HL-60 (cell line): Measurements from ENCODE around the gene ADCY5.

Experiments used
- CTCF ChIP-seq: IDR thresholded peaks from one replicate; pipeline ENCODE4 v1.5.1; 2011; ENCODE audit warnings: low read length, control low read depth, inconsistent platforms; ENCODE audit not compliant: insufficient read depth
- GABPA ChIP-seq: IDR thresholded peaks from 2 replicates; pipeline ENCODE4 v1.6.1; 2012; ENCODE audit warnings: low read depth
- POLR2AphosphoS5 ChIP-seq: IDR thresholded peaks from 2 replicates; pipeline ENCODE4 v1.6.1; 2012; ENCODE audit warnings: low read depth
- REST ChIP-seq: IDR thresholded peaks from 2 replicates; pipeline ENCODE4 v1.6.1; 2012; ENCODE audit warnings: low read depth; ENCODE audit not compliant: insufficient replicate concordance
- SPI1 ChIP-seq: IDR thresholded peaks from 2 replicates; pipeline ENCODE4 v1.6.1; 2012; ENCODE audit warnings: low read depth, mild to moderate bottlenecking, borderline replicate concordance

- no peak for TF ChIP-seq CTCF
- TF ChIP-seq POLR2AphosphoS5, result no peak
- TF ChIP-seq REST, result no peak
- TF ChIP-seq GABPA, result no peak
- TF ChIP-seq SPI1, result no peak
Measured at GRCh38 chr3:123282461-123282860, 166.4 kb downstream of the ADCY5 start.
